Left hindlimb (tissue), 1 donor: ENCODE results near the gene APPL2.
"Not testable (repeated sequence)": the region's sequence is repeated elsewhere in the genome, so short reads cannot be mapped to it uniquely, and the experiment has no call there.

Source experiments
- DNase-seq: peaks from one replicate; pipeline ENCODE4 v3.0.0-alpha.2; 2018

APPL2 gene

DNA sequence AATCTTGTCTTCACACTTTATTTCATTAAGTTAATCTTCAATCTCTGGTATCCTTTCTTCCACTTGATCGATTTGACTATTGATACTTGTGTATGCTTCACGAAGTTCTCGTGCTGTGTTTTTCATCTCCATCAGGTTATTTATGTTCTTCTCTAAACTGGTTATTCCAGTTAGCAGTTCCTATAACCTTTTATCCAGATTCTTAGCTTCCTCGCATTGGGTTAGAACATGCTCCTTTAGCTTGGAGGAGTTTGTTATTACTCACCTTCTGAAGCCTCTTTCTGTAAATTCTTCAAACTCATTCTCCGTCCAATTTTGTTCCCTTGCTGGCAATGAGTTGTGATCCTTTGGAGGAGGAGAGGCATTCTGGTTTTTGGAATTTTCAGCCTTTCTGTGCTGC lies 52.0 kb downstream of the APPL2 start:
- not testable (repeated sequence) for DNase-seq

GRCh38 chr12:105183406-105183805 lies 52.6 kb downstream of the APPL2 start:
- DNase-seq: not testable (repeated sequence)

DNA sequence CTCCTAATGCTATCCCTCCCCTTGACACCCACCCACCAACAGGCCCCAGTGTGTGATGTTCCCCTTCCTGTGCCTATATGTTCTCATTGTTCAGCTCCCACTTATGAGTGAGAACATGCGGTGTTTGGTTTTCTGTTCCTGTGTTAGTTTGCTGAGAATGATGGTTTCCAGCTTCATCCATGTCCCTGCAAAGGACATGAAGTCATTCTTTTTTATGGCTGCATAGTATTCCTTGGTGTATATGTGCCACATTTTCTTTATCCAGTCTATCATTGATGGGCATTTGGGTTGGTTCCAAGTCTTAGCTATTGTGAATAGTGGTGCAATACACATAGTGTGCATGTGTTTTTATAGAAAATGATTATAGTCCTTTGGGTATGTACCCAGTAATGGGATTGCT lies 56.9 kb downstream of the APPL2 start:
- DNase-seq: not testable (repeated sequence)

DNA sequence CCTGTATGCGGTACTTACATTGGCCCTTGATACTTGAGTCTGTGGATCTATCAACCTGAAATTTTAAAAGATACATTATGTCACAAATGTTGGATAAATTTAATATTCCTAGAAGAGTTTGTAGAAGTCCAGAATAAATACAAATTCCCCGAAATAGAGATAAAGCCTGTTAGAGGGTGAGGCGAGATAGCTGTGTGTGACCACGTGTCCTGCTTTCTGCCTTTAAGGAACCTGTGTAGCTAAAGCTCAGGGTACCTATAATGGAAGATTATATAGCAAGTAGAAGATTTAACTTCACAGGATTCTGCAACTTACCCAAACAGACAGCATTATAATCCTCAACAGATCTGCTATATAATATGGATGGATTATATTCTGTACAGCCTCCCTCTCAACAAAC lies 58.8 kb downstream of the APPL2 start:
- DNase-seq: no peak

GRCh38 chr12:105175397-105175990 lies 60.5 kb downstream of the APPL2 start:
- no peak for DNase-seq

GRCh38 chr12:105171691-105172436 lies 64.1 kb downstream of the APPL2 start:
- no peak for DNase-seq

GRCh38 chr12:105170139-105170538 lies 65.8 kb downstream of the APPL2 start:
- no peak for DNase-seq

- DNase-seq: no peak
Observed at GRCh38 chr12:105168006-105168405, 68.0 kb downstream of the APPL2 start.

DNA sequence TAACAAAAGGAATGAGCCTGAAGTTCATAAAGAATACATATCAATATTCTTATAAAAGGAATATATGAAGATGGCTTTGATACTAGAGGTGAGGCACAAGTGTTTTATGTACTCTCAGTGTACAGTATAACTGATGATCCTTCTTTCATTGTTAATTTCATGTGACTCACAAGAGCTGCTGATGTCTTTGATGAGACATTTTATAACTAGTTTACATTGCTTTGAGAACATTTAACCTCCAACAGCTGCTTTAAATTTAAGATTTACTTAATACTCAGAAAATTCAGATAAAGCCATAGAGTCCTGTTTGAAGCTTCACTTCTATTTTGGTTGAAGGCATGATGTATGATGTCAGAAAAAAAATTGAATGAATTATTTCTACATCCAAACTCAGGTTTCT lies 68.6 kb downstream of the APPL2 start:
- DNase-seq: no peak

DNA sequence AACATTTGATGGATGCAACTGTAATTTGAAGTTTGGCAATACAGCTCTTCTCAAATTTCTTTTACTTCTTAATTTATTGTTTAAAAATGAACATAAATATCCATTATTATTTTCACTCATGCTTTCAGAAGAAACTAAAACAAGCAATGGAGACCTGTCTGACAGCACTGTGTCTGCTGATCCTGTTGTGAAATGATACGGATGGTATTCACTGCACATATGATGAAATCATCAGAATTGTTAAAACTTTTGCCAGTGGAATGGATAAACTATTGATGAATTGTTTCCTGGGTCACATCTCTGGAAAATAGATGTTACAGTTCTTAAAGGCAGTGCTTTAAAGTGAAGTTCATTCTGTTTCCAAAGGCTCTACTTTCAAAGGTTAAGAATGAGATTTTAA lies 69.2 kb downstream of the APPL2 start:
- no peak for DNase-seq

DNA sequence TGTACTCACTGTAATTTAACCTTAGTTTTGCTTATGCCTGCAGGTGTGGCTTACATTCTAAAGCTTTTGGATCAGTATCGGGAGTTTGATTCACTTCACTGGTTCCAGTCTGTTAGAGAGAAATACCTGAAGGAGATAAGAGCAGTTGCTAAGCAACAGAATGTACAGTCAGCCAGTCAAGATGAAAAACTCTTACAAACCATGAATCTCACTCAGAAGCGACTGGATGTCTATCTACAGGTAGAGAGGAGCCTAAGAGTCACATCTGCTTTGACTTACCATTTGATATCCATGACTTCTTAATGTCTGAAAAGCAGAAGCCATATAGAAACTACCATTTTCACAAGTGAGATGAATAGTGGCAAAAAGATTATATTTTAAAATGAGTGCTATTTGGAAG lies 71.9 kb downstream of the APPL2 start:
- DNase-seq: no peak

GRCh38 chr12:105162174-105162573 lies 73.8 kb downstream of the APPL2 start:
- no peak for DNase-seq

DNA sequence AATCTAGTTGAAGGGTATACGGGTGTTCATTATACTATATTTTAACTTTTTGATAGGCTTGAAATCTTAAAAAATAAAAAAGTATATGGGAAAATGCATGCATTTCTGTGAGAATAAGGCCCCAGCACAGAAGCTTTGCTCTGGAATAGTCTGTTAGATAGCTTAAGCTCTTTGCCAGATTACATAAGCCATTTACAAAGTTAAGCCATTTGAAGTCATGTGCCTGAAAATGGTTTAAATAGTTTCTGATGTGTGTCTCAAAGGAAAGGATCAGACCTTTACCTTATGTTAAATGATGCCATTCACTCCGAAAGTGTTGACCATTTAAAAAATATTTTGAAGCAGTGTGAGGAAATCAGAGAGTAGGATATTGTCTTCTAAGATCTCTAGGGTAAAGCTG lies 77.1 kb downstream of the APPL2 start:
- DNase-seq: no peak

DNA sequence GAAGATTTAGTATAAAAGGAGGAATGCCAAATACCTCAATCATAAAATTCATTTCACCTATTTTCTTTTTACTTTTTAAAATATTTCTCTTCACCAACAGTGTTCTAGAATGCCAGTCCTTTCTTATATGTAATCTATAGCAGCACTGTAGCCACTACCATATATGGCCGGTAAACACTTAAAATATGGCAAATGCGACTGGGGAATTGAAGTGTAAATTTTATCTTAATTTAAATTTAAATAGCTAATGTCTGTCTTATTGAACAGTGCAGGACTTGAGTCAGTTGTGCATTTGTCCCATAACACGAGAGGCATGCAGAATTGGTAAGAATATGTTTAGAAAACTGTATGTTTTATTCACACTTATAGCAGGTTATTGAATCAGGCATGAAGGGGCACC lies 78.4 kb downstream of the APPL2 start:
- no peak for DNase-seq

DNA sequence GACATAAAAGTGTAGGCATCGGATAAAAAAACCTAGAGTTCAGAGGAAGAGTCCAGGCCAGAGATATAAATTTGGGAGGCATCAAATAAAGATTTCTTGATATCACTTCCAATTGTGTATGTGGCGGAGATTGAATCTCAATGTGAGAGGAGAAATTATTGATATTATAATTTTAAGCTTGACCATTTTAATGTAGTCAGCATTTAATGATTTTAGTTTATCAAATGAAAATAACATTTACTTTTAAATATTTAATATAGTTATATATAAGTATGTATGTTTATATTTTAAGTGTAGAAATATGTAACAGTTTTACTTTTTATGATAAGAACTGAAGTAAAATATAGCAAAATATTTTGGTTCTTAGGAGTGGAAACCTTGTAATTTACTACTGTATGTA lies 79.7 kb downstream of the APPL2 start:
- DNase-seq: no peak

- no peak for DNase-seq
Observed at GRCh38 chr12:105142259-105142658, 93.7 kb downstream of the APPL2 start.

DNA sequence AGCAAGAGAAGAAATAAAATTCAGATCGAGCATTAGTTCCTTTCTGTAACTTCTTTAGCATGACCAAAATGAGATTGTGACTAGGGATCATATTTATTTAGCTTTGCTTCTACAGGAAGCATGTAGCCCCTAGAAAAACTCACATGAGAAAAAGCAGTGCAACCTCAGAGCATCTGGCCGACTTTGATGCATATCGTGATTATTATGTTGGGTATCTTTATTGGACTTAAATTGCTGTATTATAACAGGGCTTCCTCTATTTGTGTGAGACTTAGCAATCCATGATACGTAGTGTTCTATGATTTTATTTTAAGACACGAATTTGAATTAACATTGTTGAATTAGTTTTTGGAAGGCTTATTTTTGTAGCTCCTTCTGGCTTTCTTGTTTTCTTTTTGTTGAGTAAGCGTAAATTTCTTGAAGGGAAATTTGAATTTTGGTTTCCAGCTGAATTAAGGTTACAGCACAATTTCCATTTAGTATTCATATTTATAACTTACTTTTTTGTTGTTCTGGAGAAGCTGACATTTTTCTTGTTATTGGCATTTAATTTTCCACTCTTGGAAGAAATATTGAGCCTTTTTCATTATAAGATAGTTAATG lies 94.6 kb downstream of the APPL2 start:
- no peak for DNase-seq

DNA sequence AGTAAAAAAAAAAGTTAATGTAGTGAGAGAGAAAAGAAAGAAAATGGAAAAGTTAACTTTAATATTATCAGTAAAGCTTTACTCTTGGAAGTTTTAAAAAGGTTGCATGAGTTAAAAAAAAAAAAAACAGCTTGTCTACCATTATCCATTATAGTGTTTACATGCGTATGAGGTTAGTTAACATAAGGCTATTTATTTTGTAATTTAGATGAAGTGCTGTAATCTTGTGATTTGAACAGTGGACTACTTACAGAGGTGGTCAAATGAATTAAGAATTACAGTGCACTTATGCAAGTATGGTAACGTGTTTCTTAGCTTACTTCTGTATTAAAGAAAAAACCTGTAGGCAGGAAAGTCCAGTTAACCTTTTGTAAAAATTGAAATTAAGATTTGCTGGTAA lies 97.7 kb downstream of the APPL2 start:
- DNase-seq: no peak
